HG03342 (cell line): ENCODE results near the gene PTPRN2.

Experiments used
- ATAC-seq: cut with Tn5 transposase; IDR thresholded peaks from one replicate; pipeline ENCODE4 v1.9.1; 2021; ENCODE audit warnings: mild to moderate bottlenecking, moderate library complexity; ENCODE audit not compliant: unreplicated experiment

Gene PTPRN2

DNA sequence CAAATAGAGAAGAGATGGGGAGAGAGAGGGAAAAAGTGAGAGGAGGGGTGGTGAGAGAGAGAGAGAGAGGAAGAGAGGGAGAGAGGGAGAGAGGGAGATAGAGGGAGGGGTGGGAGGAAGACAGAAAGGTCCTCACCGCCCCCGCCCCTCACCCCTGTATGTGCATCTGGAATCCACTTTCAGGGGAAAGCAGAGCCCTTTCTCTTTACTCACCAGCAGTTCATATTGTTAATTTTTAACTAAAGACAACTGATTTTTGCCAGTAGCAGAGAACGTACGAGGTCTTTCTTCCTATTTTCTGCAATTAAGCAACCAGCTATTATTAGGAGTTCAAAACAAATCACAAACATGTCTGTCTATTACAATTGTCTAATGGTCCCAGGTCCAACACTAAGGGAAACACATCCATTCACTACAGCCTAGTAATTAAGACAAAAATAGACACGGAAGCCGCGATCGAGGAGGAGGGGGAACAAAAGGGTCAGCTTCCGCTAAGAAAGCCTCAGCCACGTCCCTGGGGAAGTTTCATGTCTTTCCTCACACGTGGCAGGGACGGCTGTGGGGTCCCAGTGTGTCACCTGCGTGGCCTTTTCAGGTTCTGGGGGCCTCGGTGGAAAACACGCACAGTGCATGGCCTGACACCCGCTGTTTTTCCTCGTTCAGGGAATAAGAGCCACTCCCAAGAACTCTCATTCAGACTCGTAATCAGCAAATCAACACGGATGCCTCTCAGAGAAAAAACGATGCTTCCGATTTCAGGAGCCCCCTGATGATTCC is 572.0 kb downstream of the PTPRN2 start:
- no peak for ATAC-seq

DNA sequence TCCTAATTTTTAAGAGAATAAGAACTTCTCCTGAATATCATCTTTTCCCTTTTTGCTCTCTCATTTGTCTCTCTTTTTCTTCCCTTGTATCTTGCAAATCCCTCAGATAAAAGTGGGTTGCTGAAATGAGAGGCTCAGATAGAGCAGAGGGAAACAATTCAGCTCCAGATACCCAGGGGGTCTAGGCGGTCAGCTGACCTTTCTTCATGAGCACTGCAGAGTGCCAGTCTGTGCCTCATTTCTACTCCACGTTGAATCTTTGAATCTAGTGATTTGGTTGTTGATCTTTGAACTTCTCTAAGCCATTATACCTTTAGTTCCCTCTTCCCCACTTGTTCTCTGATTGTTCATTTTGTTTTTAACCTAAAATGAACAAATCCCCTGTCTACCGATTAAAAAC is 572.6 kb downstream of the PTPRN2 start:
- no peak for ATAC-seq

DNA sequence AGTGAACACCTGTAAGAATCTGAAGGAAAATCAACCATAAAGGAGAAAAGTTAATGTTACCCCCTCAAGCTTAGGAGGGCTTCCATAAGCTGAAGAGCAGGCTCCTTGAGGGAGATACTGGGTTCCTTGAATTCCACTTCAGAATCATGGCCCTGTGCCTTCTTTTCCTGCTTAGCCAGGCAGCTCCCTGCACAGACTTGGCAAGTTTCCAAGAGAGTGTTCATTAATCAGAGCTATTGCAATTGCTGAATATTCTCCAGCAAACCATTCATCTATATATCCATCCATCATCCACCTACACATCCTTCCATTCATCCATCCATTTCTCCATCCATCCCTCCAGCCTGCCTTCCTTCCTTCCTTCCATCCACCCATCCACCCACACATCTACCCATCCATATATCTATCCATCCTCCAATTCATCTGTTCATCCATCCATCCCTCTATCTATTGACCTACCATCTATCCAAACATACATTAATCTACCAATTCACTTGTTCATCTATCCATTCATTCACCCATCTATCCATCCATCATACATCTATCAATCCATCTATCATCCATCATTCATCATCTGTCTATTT is 574.4 kb downstream of the PTPRN2 start:
- no peak for ATAC-seq

DNA sequence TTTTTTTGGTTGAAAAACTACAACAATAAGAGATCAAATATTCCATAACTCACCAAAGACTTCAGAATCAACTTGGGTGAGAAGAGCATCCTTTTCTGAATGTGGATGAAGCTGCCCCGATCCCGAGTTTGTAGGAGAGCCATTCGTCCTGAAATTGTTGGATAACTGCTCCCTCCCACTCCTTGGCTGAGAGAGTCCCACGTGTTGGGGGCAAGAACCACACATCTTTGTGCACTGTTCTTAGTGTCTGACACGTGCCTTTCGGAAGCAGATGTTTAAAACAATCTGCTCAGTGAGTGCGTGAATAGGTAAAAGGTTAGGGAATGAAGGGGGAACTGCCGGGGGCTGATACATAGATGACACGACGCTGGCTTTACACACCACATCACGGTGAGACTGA is 575.7 kb downstream of the PTPRN2 start:
- ATAC-seq: no peak

DNA sequence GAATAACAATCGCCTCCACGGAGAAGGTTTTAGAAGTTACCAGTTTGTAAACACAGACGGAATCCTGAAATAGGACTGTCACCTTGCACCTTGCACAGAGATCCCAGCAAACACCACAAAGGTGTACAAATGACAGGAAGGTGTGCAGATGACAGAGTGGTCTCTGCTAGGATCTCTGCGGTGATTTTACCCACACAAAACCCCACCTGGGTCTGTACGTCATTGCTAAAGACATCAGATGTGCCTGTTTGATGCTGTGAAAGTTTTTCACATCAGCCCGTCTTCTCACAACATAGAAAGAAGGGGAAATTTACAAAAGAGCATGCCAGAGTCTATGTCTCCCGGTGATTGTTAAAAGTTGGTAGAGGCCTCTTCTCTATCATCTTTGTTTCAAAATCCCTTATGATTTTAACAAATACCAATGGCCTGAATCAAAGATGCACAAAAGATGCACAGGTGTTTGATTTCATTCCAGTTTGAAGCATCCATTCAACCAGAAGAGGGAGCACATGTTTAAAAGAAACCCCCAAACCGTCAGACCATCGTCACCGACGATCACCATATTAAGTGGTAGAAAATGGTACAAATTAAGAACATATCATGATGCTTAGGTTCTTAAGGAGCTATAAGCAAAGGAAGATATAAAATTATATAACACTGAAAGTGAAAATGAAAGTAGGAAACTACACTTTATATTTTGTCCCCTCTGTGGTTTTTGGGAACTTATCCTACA is 576.5 kb downstream of the PTPRN2 start:
- ATAC-seq: no peak

DNA sequence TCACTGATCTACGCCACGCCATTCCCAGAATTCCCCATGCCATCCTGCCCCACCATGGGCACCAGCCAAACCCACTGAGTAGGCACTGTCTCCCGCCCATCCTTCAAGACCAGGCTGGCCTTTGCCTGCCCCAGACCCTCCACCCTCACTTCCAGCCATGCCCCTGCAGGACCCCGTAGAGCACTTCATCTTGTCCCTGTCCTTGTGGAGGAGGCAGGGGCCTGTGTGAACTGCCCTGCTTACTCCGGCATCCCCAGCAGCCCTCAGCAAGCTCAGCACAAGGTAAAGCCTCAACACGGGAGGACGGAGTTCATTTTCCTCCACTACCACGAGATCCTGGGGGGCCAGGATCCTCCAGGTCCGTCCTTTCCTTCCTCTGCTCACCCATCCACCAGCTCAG is 577.7 kb downstream of the PTPRN2 start:
- no peak for ATAC-seq

DNA sequence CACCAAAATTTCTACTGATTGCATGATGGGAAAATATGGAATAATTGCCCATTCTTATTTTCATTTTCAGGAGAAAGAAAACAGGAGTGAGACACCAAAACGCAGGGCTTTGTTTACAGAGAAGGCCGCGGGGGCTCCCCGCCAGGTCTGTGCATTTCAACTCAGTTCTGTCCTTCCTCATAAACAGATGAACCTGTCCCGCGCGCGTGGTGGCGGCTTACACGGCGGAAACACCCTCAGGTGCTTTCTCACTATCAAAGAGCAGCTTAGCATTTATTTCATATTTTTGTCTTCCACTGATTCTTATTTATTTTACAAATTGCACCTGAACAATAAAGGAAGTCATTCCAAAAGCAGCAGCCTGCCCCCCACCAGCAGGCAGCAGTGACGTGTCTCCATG is 579.4 kb downstream of the PTPRN2 start:
- ATAC-seq: no peak

DNA sequence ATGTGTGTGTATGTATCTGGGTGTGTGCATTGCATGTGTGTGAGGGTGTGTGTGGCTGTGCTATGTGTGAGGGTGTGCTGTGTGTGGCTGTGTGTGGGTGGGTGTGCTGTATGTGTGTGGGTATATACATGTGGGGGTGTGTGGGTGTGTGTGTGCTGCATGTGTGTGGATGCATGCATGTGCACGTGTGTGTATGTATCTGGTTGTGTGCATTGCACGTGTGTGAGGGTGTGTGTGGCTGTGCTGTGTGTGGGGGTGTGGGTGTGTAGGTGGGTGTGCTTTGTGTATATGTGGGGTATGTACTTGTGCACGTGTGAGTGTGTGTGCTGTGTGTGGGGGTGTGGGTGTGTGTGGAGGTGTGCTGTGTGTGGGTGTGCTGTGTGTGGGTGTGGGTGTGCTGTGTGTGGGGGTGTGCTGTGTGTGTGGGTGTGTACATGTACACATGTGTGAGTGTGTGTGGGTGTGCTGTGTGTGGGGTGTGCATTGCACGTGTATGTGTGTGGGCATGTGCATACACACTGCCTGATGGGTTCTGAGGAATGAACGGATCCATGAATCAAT is 579.8 kb downstream of the PTPRN2 start:
- ATAC-seq: no peak

DNA sequence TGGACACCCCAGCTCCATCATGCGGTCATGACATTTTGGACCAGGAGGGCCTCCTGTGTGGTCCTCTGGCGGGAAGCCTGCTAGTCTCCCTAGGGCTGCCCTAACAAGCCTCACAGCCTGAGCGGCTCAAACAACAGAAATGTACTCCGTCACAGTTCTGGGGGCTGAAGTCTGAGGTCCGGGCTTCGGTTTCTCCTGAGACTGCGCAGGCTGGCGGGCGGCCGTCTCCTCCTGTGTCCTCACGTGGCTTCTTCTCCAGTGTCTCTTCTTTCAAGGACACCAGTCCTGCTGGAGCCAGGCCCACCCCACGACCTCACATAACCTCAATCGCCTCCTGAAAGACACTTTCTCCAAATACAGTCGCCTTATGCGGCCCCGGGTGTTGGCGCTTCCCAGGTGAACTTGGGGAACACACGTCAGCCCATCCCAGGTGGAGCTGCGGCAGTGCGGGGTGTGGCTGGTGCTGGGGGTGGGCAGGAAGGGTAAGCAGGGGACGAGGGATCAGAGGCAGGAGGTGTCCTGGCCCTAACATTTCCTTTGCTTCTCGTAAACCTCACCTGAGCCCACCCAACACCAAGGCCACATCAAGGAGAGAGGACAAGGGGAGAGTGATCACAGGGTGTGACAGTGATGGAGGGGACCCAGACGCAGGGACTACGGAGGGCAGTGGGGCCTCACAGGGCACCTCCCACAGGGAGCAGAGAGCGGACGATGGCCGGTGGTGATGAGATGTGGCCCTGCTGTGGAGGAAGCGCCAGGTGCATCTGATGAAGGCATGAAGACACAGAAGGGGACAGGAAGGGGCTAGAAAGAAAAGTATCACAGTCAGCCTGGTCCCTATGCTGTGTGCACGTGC is 580.6 kb downstream of the PTPRN2 start:
- no peak for ATAC-seq

DNA sequence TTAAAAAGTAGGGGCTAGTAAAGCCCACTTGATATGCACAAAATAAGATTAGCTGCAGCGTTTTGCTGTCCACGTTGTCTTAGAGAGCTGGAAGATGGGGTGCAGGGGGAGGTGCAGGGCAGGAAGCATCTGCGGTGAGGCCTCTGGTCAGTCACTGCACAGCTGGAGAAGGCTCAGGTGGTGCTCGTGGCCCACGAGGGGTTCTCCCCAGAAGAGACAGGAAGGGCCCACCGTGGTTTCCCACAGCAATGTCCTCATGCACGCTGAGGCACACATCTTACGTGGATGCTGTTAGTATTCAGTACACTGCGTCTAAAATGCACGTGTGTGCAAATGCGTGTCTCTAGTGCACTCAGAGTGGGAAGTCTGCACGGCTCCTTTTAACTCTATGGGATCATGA is 582.1 kb downstream of the PTPRN2 start:
- ATAC-seq: no peak

DNA sequence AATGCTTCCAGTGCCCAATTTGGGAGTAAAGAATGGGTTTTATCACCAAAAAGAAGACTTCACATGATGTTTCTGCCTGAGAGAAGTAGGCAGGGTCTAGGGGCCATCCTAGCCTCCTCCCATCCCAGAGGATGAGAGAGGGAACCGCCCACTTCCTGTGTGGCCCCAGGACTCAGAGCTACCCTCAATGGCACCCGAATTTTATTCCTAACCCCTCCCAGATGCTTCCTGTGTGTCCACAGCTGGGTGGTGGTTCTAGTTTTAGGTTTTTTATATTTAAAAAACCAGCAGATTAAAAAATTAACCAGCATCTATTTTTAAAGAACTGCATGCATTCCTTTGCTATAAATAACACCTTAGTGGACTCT is 583.5 kb downstream of the PTPRN2 start:
- ATAC-seq: no peak

DNA sequence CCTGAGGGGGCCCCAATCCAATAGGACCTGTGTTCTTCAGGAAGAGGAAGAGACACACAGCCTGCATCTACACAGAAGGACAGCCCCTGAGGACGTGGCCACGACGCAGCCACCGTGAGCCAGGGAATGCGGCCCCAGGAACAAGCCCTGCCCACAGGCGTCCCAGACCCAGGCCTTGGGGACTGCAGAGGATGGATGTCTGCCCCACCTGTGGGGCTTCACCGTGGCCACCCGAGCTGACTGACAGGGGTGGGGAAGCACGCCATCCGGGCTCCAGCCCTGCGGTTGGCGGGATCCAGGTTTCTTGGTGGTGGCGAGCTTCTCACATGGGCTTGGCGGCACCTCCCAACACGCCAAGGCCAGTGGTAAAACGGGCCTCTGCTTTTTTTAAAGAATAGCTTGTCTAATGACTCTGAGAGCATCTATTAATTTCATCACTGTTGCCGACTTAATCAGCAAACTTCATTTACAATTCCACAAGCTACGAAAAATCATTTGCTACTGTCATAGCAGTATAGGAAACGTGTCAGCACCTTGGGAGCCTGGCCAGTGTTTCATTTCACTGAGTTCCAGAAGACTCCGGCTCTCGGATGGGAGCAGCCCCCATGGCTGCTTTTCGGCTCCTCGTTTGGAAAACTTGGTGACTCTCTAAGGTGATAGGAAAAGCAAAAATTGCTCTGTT is 584.0 kb downstream of the PTPRN2 start:
- ATAC-seq: no peak

DNA sequence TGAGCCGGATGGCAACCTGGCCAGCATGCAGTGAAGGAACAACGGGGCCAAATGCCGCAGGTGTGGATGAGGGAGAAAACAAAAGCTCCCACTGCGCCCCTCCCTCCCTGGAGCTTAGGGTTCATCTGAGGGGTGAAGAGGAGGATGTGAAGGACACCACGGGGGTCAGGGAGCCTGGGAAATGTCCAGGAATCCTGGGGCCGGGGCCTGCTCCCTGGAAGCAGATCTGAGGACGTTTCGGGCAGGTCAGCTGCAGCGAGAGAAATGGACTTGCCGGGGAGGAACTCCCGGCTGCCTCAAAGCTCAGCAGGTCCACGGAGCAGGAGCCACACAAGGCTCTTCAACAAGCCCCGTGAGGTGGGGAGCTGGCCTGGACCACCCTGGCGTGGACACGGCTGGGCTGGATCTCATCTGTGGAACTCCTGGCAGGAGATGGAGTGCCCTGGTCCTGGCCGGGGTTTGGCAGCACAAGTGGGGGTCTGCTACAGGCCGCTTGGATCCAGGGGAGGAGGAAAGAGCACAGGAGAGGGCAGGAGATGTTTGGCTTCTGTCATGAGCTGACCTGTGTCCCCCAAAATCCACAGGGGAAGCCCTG is 585.0 kb downstream of the PTPRN2 start:
- no peak for ATAC-seq

DNA sequence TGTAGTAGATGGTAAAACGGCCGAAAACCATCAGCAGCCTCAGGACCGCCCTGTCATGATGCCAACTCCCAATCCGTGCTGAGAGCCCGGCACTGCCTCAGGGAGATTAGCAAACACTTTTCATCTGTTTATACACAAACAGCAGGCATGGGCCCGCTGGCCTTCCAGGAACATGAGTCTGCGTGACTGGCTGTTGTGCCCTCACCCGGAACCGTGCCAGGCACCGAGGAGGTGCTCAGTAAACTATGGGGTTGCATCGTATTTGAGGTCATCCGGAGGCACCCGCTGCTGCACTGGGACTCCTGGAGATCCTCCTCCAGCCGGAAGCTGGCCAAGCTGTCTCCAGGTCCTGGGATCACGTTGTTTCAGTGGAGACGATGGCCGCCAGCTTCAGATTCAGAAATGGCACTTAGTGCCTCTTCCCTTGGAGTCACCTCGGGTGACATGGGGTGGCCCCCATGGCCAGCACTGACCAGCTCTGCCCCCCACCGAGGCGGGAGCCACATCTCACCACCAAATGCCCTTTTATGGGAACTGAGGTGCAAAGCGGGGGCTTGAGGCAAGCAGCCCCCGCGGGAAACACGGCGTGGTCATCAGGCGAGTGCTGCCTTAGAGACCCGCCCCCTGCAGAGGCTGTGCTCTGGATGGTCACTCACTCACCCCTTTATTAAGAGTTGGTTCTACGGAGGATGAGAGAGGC is 585.9 kb downstream of the PTPRN2 start:
- ATAC-seq: no peak

DNA sequence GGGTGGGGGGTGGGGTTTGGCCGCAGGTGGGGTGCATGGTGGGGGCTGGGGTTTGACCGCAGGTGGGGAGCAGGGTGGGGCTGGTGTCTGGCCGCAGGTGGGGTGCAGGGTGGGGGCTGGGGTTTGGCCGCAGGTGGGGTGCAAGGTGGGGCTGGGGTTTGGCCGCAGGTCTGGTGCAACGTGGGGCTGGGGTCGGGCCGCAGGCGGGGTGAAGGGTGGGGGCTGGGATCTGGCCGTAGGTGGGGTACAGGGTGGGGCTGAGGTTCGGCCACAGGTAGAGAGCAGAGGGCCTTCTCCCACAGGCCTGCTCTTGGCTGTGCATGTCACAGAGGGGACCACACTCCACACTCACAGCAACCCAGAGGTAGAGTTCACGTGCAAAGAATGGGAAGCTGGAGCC is 586.6 kb downstream of the PTPRN2 start:
- ATAC-seq: no peak

DNA sequence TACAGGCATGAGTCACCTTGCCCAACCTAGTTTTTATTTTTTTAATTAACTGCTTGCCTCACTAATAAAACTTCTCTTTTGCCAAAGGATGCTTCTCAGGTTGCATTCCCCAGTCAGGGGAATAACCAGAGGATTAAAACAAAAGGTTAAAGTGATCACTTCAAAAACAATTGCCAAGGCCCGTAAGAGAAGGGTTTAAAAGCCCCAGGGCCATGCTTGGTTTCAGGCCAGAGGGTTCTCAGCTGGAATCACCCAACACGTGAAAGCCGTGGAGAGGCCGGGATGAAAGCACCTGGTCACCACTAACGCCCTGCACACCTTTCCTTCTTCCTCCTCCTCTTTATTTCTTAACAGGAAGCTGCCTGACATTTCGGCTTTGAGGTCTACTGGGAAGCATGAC is 587.5 kb downstream of the PTPRN2 start:
- no peak for ATAC-seq

DNA sequence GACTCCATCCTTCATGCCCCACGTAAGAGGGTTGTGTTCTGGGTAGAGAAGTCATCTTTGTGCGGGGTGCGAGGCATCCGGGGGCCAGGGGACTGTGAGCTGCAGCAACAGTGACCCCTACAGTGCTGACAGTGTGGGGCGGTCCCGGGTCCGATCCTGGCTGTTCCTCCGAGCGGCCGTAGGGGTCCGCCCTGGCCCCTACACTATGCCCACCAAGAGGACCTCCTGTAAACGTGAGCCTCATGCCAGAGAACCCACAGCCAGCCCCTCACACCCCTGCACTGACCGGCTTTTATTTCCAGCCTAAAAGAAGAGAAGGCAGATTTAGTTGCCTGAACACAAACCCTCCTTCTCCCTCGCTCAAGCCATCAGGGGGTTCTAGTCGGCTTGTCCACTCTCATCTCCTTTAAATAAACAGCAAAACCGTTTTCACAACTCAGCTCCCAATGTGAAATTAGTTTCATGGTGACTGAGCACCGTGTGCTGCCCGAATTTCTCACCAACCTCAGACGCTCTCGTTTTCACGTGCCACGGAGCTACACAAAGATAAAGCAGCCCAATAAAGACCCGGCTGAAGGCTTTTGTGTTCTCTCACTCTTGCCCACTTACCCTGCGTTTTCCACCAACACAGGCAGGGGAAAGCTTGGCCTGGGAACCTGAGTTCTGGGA is 588.6 kb downstream of the PTPRN2 start:
- no peak for ATAC-seq

DNA sequence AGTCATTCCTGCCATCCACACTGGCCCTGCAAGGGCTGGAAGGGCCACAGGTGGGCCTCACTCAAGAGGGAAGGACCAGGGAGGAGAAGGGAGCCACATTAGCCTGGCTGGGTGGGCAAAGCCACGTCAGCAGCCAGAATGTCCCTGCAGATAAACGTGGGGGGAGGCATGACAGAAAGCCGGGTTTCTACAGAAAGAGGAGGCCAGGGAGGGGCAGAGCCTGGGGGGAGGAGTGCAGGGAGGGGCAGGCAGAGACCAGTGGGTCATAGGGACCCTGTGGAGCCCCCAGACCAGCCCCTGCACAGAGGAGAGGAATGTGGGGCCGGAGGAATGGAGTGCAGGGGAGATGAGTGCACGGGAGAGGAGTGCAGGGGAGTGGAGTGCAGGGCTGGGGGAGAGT is 590.2 kb downstream of the PTPRN2 start:
- no peak for ATAC-seq

DNA sequence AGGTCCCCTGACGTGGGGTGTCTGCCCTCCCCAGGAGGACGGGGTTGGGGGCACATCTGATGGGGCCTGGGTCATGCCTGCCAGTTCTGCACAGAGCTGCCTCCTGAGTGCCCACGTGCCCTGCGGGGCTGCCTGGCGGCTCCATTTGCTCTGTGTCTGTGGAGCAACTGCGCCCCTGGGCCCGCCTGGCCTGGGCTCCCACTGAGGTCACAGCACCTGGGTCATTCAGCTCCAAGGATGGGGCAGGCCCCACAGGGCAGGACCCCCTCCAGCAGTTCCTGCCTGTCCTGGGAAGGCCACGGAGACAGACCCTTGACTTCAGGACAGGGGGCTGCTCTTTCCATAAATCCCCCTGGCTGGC is 590.6 kb downstream of the PTPRN2 start:
- no peak for ATAC-seq
